ENCODE results near the gene PPM1M.

PPM1M gene

DNA sequence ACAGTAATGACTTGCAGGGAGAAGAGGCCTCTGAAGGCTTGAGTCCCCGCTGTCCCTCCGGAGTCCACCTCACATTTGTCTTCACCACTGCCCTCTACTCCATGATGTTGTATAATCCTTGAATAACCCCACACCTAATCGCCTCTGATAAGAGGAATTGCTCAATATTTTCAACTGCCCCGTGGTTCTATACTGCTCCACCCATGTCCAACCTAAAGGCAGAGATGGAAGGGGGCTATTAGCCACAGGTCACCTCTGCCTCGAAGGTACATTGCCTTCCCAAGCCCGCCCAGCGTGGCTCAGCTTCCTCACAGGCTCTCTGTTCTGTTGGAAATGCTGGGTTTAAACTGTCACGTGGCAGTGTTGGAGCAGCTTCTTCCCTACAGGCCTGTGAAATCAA, 32.6 kb upstream of the PPM1M start:
- H3F3A ChIP-seq (ENCODE audit: insufficient read depth, low read length) = no peaks in the 10 kb centered on the region
- no peaks in the 10 kb centered on the region for H3K79me2 ChIP-seq (ENCODE audit: insufficient read depth, low read length)
- peaks cover 6% of the 10 kb centered on the region for H3K4me1 ChIP-seq (ENCODE audit: insufficient read depth, low read length, severe bottlenecking)
- no peak for TF ChIP-seq EZH2 (IDR thresholded peaks at IDR 0.05; ENCODE audit: borderline replicate concordance, low read length)
- TF ChIP-seq, protein P1, sequence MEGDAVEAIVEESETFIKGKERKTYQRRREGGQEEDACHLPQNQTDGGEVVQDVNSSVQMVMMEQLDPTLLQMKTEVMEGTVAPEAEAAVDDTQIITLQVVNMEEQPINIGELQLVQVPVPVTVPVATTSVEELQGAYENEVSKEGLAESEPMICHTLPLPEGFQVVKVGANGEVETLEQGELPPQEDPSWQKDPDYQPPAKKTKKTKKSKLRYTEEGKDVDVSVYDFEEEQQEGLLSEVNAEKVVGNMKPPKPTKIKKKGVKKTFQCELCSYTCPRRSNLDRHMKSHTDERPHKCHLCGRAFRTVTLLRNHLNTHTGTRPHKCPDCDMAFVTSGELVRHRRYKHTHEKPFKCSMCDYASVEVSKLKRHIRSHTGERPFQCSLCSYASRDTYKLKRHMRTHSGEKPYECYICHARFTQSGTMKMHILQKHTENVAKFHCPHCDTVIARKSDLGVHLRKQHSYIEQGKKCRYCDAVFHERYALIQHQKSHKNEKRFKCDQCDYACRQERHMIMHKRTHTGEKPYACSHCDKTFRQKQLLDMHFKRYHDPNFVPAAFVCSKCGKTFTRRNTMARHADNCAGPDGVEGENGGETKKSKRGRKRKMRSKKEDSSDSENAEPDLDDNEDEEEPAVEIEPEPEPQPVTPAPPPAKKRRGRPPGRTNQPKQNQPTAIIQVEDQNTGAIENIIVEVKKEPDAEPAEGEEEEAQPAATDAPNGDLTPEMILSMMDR (IDR thresholded peaks at IDR 0.05; ENCODE audit: low read length) = no peak
- H4K20me1 ChIP-seq (ENCODE audit: insufficient read depth, low read length) = no peaks in the 10 kb centered on the region
- no peaks in the 10 kb centered on the region for H3K27me3 ChIP-seq (ENCODE audit: insufficient read depth, low read length)
- H3K4me3 ChIP-seq (ENCODE audit: low read depth, low read length, poor library complexity, severe bottlenecking) = no peak overlapping the region
- H3K27ac ChIP-seq (ENCODE audit: low read depth, low read length, poor library complexity, severe bottlenecking) = no peak overlapping the region
- no peaks in the 10 kb centered on the region for H3K9me3 ChIP-seq (ENCODE audit: low read length)
- H2AFZ ChIP-seq (ENCODE audit: low read length) = no peak overlapping the region
- no peak overlapping the region for H3K4me2 ChIP-seq (ENCODE audit: low read length)
- H3K9ac ChIP-seq (ENCODE audit: low read length) = no peak overlapping the region
- peaks cover 79% of the 10 kb centered on the region for H3K36me3 ChIP-seq (ENCODE audit: insufficient read depth, low read length)
- H3K9me2 ChIP-seq (ENCODE audit: low read depth, low read length) = no peaks in the 10 kb centered on the region

DNA sequence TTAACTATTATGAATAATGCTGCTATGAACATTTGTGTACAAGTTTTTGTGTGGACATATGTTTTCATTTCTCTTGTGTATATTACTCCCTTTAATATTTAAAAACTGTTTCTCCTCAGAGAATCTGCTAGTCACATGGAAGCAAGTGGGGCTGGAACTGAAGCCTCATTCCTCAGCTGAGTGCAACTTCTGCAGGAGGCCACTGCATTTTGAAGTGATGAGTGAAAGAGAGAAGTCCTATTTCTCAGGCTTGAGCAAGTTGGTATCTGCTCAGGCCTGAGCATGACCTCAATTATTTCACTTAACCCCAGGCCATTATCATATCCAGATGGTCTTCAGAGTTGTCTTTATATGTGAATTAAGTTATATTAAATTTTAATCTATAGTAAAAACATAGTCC, 31.7 kb upstream of the PPM1M start:
- TF ChIP-seq EZH2 (IDR thresholded peaks at IDR 0.05; ENCODE audit: borderline replicate concordance, low read length) = no peak
- TF ChIP-seq, protein P1 (IDR thresholded peaks at IDR 0.05; ENCODE audit: low read length) = no peak
- H3K9me3 ChIP-seq (ENCODE audit: low read length) = no peaks in the 10 kb centered on the region
- H2AFZ ChIP-seq (ENCODE audit: low read length) = no peak overlapping the region
- H3K27ac ChIP-seq (ENCODE audit: low read depth, low read length, poor library complexity, severe bottlenecking) = no peak overlapping the region
- H3K4me2 ChIP-seq (ENCODE audit: low read length) = no peak overlapping the region
- no peaks in the 10 kb centered on the region for H4K20me1 ChIP-seq (ENCODE audit: insufficient read depth, low read length)
- H3K4me1 ChIP-seq (ENCODE audit: insufficient read depth, low read length, severe bottlenecking) = peaks cover 10% of the 10 kb centered on the region
- no peak overlapping the region for H3K4me3 ChIP-seq (ENCODE audit: low read depth, low read length, poor library complexity, severe bottlenecking)
- peaks cover 70% of the 10 kb centered on the region for H3K36me3 ChIP-seq (ENCODE audit: insufficient read depth, low read length)
- no peak overlapping the region for H3K9ac ChIP-seq (ENCODE audit: low read length)
- no peaks in the 10 kb centered on the region for H3K27me3 ChIP-seq (ENCODE audit: insufficient read depth, low read length)
- no peaks in the 10 kb centered on the region for H3K9me2 ChIP-seq (ENCODE audit: low read depth, low read length)
- H3F3A ChIP-seq (ENCODE audit: insufficient read depth, low read length) = no peaks in the 10 kb centered on the region
- no peaks in the 10 kb centered on the region for H3K79me2 ChIP-seq (ENCODE audit: insufficient read depth, low read length)

DNA sequence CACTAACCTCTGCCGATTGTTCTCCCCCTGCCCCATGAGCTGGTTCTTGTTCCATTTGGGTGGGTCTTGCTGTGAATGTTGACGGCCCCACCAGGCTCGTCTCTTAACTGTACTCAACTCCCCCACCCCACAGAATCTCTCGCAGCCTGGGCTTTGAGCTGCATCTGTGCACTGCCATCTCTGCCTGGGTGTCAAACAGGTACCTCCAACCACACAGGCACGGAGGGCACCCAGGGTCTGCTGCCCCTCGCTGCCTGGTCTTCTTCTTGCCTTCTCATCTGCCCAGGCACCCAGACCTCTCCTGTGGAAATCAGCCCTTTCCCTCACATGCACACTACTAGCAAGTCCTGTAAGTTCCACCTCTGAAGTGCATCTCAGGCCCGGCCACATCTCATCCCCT, 30.2 kb upstream of the PPM1M start:
- Histone ChIP-seq H3F3A (ENCODE audit: insufficient read depth, low read length) (no peaks in the 10 kb centered on the region), H3K27me3 (ENCODE audit: insufficient read depth, low read length) (no peaks in the 10 kb centered on the region), H4K20me1 (ENCODE audit: insufficient read depth, low read length) (no peaks in the 10 kb centered on the region), H3K4me2 (ENCODE audit: low read length) (no peak overlapping the region), H3K79me2 (ENCODE audit: insufficient read depth, low read length) (no peaks in the 10 kb centered on the region), H3K36me3 (ENCODE audit: insufficient read depth, low read length) (peaks cover 65% of the 10 kb centered on the region), H3K9me3 (ENCODE audit: low read length) (no peaks in the 10 kb centered on the region), H3K4me1 (ENCODE audit: insufficient read depth, low read length, severe bottlenecking) (peaks cover 13% of the 10 kb centered on the region), H3K9me2 (ENCODE audit: low read depth, low read length) (no peaks in the 10 kb centered on the region), H2AFZ (ENCODE audit: low read length) (no peak overlapping the region), H3K9ac (ENCODE audit: low read length) (no peak overlapping the region), H3K27ac (ENCODE audit: low read depth, low read length, poor library complexity, severe bottlenecking) (no peak overlapping the region), H3K4me3 (ENCODE audit: low read depth, low read length, poor library complexity, severe bottlenecking) (no peak overlapping the region)
- TF ChIP-seq, protein P1 (IDR thresholded peaks at IDR 0.05; ENCODE audit: low read length) = no peak
- TF ChIP-seq EZH2 (IDR thresholded peaks at IDR 0.05; ENCODE audit: borderline replicate concordance, low read length) = no peak

Measured in OCI-LY1 (cell line).